GM18505 (cell line): ENCODE data around the gene SOCS6.
"Not testable (repeated sequence)": the region's sequence is repeated elsewhere in the genome, so short reads cannot be mapped to it uniquely, and the experiment has no call there.

Source experiments
- ATAC-seq: cut with Tn5 transposase; IDR thresholded peaks from one replicate; pipeline ENCODE4 v1.9.1; 2021; ENCODE audit not compliant: unreplicated experiment
- POLR2A ChIP-seq: IDR thresholded peaks from 4 replicates; pipeline ENCODE4 v1.6.1; 2011; ENCODE audit warnings: borderline replicate concordance; ENCODE audit not compliant: insufficient read depth, insufficient read length; ENCODE audit errors: extremely low read depth

Gene SOCS6

DNA sequence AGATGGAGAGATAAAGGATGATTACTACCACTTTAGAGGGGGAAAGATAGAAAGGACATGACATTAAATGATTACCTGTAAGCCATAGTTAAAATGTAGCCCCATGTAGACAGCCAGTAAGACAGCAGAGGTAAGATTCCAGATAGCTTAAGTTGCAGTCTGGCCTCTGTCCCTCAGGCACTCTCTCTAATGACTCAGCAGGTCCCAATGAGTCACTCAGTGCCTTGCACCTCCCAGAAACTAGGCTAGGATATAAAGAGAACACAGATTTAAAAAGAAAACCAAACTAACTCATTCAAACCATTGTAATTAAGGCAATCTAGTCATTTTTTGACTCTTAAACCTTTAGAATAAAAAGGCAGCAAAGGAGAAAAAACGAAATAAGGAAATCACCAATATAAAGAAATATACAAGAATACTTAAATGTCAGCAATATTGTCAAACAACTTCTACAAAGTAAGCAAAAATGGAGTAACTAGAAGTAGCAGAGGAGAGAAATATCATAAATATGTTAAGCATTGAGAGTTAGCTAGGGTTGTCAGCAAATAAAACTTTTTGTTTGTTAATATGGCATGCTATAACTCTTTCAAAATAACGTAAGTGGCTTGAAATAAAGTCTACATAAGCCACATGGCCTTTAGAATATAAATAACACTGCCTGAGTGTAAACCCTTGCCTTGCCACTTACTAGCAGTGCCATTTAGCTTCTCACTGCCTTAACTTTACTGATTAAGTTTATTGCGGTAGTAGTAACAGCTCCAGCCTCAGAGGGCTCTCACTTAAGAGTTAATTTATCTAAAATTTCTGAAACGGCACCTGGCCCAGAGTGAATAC, 48.5 kb downstream of the SOCS6 start:
- no peak for TF ChIP-seq POLR2A
- ATAC-seq, result no peak

GRCh38 chr18:70338890-70339289, 50.0 kb downstream of the SOCS6 start:
- ATAC-seq, result no peak

DNA sequence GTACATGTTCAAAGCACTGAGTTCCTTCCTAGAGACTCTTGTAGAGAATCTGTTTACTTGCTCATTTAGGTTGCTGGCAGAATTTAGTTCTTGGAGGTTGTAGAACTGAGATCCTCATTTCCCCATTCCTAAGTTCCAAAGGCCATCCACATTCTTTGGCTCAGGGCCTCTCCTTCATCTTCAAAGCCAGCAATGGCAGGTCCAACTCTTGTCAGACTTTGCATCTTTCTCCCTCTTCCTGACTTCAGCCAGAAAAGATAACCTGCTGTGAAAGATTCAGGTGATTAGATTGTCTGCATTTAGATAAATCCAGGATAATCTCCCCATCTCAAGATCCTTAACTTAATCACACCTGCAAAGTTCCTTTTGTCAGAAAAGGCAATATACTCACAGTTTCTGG, 51.1 kb downstream of the SOCS6 start:
- ATAC-seq, result no peak
- TF ChIP-seq POLR2A, result no peak

More at GRCh38 chr18:70338890-70339289, 50.0 kb downstream of the SOCS6 start:
- TF ChIP-seq POLR2A, result no peak

GRCh38 chr18:70348481-70348880, 59.6 kb downstream of the SOCS6 start:
- not testable (repeated sequence) for ATAC-seq

- TF ChIP-seq POLR2A, result no peak
- no peak for ATAC-seq
Measured at GRCh38 chr18:70349316-70349715, 60.5 kb downstream of the SOCS6 start.

DNA sequence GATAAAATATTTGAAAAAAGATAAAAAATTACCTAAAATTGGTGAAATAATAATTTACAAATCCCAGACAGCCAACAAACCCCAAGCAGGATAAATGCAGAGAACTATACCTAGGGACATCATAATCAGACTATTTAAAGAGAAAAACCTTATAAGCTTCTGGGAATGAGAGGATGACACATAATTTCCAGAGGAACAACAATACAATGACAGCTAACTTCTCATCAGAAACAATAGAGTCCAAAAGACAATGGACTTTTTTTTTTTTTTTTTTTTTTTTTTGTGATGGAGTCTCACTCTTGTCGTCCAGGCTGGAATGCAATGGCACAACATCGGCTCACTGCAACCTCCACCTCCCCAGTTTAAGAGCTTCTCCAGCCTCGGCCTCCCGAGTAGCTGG, 65.2 kb downstream of the SOCS6 start:
- ATAC-seq, result no peak
- no peak for TF ChIP-seq POLR2A

- no peak for TF ChIP-seq POLR2A
- ATAC-seq, result no peak
Measured at GRCh38 chr18:70354771-70355170, 65.9 kb downstream of the SOCS6 start.

DNA sequence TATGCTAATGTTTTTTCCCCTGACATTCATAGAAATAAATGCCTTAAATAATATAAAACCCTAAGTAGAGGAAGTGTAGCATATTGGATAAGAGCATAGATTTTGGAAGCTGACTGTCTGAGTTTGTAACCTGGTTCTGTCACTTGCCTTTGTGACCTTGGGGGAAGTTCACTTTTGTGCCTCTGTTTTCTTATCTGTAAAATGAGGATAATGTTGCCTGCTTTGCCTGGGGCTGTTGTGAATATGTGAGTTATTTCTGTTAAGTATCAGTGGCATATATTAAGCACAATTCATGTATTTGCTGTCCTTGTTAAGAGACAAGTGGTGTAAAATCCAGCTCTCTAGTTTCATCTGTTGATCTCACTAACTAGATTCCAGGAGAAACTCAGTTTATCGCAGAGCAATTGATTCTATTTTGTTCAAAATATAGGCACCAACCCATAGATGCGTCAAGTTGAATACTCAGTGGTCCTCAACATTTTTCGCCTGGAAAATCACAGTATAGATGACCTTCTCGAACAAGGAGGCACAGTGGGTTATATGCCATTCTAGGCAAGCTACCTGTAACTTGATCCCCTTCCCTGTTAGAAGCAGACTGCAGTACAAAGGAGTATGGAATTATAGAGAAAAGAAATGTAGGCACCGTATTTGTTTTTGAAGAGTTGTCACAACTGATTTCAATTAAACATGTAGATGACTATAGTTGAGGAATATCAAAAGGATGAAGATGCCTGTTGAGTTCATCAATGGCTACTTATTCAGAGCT, 67.0 kb downstream of the SOCS6 start:
- no peak for TF ChIP-seq POLR2A
- ATAC-seq, result no peak

DNA sequence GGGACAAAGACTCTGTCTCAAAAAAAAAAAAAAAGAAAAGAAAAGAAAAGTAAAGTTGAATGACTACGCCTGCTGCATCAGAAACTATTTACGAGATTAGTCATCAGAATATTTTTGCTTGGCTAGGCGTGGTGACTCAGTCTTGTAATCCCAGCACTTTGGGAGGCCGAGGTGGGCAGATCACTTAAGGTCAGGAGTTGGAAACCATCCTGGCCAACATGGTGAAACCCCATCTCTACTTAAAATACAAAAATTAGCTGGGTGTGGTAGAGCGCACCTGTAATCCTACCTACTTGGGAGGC, 69.2 kb downstream of the SOCS6 start:
- ATAC-seq, result peak; percentile 80

- no peak for TF ChIP-seq POLR2A
- no peak for ATAC-seq
Measured at GRCh38 chr18:70359071-70359470, 70.2 kb downstream of the SOCS6 start.

DNA sequence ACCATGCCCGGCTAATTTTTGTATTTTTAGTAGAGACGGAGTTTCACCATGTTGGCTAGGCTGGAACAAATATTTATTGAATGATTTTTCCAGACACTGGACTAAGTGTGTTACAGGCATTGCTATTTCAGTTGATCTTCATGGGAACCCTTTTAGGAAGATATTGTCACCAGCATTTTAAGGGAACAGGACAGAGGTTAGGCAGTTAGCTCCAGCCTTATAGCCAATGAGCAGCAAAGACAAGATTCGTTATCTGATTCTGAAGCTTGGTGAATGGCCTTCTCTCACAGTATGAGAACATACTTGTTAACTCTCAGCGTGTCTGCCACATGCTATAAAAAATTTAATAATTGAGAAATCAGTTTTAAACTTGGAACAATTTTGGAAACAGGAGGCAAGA, 73.4 kb downstream of the SOCS6 start:
- TF ChIP-seq POLR2A, result no peak
- ATAC-seq, result no peak

- ATAC-seq, result no peak
- no peak for TF ChIP-seq POLR2A
Measured at GRCh38 chr18:70363861-70364260, 75.0 kb downstream of the SOCS6 start.

- no peak for ATAC-seq
- TF ChIP-seq POLR2A, result no peak
Measured at GRCh38 chr18:70365361-70365760, 76.5 kb downstream of the SOCS6 start.

DNA sequence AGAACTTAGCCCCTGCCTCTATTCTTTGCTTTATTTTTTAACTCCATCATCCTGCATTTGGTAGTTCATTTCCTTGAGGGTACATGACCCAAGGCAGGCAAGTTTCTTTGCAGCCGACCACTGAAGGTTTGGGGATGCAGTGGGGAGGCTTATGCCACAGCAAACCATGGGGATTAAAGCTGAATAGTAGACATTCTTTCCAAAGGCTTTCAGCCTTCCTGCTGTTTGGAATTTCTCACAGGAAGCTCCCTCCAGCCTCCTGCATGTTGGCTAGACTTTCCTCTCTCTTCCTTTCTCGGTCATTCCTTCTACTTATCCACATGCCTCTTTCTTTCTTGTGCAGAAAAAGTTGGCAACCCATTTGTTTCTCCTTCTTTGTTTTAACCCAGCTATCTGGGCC, 77.3 kb downstream of the SOCS6 start:
- no peak for TF ChIP-seq POLR2A
- ATAC-seq, result no peak
